HG03571 (cell line): ENCODE data around the gene SELENBP1.
A peak's percentile ranks its signal among the peaks of the same experiment; 100 is the strongest.
"Not testable (repeated sequence)": the region's sequence is repeated elsewhere in the genome, so short reads cannot be mapped to it uniquely, and the experiment has no call there.

Experiments
- ATAC-seq: cut with Tn5 transposase; IDR thresholded peaks from one replicate; pipeline ENCODE4 v1.9.1; 2021; ENCODE audit not compliant: unreplicated experiment

Gene SELENBP1

DNA sequence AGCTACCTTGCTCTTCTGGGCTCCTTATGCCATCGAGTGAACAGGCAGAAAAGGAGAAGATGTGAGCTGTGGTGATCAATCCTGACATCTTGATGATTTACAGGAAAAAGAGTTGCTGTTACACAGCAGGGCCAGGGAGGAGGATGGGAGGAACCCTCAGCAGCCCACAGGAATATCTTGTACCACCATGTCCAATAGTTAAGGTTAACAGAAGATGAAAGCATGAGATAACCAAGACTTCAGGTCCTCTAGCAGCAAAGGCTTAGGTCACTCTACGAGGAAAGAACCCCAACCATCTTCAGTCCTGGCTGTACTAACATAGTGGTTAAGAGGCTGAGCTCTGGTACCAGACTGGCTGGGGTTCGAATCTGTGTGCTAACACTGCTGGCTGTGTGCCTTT is 12.1 kb upstream of the SELENBP1 start:
- ATAC-seq = no peak

DNA sequence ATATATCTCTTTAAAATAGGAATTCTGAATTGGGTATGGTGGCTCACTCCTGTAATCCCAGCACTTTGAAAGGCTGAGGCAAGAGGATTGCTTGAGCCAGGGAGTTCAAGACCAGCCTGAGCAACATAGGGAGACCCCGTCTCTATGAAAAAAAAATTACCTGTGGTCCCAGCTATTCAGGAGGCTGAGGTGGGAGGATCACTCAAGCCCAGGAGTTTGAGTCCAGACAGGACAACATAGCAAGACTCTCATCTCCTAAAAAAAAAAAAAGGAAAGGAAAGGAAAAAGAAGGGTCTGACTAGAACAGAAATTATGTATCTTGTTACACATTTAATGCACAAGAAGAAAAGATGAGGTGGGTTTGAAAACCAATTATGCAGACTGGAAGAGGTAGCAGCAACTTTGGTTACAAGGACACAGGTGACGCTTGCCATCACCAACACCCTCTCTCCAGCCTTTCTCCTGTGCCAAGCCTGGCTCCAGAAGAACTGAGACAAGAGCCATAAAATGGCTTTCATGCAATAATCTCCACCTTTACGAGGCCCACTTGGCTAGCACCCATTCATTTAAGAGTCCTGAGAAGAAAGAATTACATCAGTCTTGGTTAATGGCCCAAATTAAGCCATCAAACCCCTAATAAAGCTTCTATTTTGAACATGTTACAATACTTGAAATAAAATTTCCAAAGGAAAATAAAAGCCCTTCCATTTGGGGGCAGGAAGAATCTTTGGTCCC is 4.8 kb upstream of the SELENBP1 start:
- no peak for ATAC-seq

DNA sequence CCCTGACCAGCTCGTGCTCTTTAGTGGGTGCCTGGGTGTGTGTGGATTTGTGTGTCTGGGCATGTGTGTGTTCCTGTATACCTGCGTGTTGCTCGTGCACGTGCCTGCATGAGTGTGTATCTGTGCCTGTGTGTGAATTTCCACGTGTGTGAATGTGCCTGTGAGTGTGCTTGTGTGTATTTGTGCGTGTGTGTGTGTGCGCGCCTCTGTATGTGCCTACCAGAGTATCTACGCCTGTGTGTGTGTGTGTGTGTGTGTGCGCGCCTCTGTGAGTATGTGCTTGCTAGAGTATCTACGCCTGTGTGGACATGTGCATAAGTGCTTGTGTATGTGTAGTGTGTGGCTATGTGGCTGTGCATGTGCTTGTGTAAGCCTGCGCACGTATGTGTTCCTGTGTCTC is 691 bp upstream of the SELENBP1 start:
- ATAC-seq = no peak

DNA sequence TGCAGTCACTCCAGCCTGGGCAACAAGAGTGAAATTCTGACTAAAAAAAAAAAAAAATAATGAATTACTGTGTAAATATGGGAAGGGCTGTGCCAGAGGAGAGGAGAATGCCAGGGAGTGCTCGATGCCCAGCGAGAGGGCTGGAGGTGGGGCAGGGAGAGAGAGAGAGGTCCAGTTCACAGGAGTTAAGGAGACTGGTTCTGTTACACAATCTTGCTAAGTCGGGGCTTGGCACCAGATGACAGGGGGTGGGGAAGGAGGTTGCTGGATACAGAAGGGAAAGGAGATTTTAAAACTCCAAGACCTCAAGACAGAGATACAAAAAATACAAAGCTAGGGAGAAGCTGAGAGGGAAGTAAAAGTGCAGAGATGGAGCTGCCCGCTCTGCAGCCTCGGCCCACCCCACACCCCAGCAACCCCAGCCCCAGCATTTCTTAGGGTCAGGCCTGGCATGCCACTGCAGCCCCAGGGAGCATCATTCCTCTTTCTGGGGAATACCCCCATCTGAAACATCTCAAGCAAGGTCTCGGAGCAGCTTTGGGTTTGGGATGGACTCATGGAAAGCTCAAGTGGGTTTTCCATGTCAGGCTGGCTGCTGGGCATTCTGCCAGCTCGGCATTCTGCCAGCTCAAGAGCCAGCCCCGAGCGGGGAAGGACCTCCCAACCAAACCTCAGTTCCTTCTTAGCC is 991 bp downstream of the SELENBP1 start:
- ATAC-seq = no peak

DNA sequence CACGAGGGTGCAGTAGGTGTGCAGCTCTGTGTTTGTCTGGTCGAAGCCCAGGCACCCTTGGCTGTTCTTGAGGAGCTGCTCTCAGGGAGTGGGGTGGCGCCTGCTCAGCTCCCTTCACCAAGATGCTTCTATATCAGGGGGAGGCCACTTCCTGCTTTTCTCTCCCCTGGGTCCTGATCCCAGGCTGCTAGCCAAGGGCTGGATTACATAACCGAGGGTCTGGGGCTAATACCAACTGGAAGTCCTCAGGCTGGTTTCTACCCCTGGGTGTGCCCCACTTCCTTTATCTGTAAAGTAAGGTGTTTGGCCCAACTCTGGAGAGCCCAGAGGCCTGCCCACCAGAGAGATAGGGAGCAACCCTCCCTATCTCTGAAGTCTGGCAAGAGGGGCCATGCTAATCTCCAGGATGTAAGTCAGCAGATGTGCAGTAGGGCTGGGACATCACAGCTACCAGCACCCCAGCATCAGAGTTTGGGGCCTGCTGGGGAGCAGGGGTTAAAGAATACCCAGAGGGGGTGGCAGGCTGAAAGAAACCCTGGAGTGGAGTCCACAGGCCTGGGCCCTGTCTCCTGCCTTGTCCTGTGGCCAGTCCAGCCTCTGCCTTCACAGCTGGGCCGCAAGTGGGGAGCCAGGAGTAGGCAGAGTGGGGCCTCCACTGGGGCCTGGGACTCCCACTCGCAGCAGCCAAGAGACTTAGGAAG is 2.1 kb downstream of the SELENBP1 start:
- ATAC-seq = no peak

DNA sequence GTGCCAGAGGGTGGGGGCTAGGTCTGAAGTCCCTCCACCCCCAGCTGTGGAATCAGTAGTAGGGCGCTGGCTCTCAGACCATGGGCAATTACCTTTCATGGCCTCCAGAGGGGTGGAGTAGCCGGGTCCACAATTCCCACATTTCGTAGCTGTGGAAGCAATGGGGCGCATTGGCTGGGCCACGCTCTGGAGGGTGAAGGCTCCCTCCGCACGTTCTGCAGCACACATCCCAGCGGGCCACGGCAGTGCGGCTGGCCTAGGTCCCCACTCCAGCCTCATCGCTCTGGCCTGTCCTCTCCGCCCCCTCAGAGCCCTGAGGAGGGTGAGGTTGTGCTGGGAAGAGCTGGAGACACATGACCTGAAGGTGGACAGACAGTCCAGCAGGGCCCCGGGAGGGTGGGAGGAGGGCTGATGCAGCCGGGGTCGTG is 2.9 kb downstream of the SELENBP1 start:
- no peak for ATAC-seq

DNA sequence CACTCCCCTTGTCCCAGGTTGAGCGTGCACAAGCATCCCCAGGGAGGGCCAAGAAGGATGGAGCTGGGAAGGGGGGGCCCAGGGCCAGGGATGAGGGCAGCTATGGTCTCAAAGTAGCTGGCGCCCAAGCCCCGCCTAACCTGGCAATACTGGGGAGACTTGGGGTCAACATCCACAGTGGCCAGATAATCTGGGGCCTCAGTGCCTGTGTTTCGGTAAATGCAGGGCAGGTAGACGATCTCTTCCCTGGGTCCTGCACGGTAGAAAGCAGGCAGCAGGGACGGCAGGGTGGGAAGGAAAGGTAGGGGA is 3.2 kb downstream of the SELENBP1 start:
- no peak for ATAC-seq

DNA sequence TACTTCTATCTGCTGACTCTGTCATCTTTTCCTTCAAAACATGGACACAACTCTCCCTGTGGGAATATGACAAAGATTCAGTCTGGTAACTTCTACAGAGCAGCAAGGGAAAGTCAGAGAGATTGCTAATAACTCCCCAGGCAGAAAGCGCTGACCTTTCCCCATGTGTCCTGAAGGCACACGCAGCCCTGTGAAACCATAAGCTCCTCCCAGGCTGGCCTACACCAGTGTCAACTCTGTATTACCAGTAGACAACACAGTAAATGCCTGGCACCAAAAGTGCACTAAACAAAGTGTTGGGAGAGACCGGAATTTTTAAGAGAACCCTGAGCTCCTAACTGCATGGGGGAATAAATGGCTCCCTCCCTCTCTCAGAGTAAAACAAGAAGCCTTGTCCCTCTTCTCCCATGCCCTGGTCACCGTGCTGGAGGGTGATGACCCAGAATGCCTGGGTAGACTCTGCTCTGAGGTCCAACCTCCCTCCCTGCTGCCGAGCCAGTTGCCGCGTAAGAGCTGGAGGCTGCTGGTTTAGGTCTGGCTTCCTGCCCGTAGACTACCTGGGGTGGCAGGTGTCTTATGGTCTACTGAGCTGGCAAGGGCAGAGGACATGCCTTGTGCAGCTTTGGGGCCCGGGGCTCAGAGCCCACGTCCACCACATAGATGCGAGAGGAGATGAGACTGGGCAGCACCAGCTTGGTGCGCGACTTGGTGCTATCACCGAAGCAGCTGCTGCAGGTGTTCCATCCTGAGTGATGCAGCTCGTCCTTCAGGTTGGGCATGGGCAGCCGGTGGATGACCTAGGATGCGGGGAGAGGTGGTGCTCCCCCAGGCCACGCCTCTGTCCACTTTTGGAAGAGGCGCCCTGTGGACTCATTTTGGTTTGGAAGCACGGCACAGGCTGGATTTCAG is 3.9 kb downstream of the SELENBP1 start:
- ATAC-seq = no peak

DNA sequence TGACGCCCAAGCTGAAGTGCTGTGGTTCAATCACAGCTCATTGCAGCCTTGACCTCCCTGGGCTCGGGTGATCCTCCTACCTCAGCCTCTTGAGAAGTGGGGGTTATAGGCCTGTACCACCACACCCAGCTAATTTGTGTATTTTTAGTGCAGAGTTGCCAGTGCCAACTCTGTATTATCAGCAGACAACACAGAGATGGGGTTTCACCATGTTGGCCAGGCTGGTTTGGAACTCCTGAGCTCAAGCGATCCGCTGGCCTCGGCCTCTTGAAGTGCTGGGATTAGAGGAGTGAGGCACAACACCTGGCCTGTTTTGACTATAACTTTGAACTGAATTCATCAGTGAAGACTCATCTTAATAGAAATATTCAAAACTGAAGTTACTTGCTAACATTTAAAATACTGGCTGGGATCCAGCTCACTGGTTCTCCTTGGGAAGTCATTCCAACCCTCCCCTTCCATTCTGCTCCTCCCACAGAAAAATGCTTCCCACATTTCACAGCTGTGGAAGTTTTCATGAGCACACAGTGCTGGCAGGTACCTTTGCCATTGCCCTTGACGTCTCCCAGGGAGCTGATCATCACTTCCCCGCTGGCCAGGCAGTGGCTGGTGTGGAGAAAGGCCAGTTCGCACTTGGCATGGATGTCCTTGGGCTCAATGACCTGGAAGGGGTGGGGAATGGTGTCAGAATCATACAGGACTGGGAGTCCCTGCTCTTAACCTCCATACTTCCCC is 4.7 kb downstream of the SELENBP1 start:
- ATAC-seq = no peak

DNA sequence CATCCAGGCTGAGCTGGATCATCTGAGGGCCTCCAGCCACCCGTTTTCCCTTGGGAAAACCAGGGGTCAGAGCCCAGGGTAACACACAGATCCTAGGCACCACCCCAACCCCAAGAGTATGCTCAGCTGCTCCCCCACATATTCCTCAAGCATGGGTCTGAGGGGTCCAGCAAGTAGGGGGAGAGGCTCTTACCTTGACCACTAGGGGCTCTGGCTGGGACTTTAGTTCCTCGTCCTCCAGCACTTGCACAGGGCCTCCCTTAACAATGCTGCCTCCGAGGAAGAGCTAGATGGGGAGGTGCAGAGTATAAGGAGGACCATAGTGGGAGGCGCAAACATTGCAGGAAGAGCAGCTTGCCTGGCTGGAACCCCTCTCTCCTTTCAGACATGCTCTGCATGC is 7.5 kb downstream of the SELENBP1 start:
- ATAC-seq = no peak

DNA sequence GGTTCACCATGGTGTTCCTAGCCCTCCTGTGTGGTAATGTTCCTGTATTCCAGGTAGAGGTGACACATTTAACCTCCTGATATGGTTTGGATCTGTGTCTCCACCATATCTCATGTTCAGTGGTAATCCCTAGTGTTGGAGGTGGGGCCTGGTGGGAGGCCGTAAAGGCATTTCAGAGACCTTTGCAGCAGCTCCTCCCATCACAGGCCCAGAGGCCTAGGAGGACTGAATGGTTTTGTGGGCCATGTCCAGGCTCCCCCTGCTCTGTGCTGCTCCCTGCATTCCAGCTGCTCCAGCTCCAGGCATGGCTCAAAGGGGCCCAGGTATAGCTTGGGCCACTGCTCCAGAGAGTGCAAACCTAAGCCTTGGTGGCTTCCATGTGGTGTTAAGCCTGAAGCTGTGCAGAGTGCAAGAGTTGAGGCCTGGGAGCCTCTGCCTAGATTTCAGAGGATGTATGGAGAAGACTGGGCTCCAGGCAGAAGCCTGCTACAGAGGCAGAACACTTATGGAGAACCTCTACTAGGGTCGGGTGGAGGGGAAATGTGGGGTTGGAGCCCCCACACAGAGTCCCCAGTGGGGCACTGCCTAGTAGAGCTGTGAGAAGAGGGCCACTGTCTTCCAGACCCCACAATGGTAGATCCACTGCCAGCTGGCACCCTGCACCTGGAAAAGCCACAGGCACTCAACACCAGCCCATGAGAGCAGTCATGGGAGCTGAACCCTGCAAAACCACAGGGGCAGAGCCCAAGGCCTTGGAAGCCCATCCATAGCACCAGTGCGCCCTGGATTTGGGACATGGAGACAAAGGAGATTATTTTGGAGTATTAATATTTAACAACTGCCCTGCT is 10.0 kb downstream of the SELENBP1 start:
- no peak for ATAC-seq

DNA sequence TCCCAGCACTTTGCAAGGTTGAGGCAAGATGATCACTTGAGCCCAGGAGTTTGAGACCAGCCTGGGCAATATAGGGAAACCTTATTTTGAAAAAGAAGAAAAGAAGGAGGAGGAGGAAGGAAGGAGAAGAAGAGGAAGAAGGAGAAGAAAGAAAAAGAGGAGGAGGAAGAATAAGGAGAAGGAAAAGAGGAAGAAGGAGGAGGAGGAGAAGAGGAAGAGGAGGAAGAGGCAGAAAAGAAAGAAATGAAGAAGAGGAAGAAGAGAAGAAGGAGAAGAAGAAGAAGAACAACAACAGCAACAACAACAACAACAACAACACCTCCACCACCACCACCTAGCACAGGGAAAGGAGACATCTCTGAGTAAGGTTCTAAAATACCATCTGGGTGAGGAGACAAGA is 10.6 kb downstream of the SELENBP1 start:
- no peak for ATAC-seq

DNA sequence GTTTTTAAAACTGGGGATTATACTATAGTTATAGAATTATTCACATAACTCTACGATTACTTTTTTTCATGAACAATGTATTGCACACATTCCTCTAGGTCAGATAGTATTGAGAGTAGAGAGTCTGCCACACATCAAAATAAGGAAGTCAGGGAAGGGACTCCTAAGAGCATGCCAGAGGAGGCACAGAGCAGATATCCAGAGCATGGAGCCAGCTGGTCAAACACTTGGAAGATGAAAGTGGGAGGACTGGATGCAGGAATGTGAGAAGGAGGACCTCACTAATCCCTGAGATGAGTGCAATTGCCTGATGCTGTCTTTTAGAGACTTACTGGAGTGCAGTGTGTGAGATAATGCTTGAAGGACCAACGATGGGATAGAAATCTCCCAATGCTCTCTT is 15.8 kb downstream of the SELENBP1 start:
- no peak for ATAC-seq

DNA sequence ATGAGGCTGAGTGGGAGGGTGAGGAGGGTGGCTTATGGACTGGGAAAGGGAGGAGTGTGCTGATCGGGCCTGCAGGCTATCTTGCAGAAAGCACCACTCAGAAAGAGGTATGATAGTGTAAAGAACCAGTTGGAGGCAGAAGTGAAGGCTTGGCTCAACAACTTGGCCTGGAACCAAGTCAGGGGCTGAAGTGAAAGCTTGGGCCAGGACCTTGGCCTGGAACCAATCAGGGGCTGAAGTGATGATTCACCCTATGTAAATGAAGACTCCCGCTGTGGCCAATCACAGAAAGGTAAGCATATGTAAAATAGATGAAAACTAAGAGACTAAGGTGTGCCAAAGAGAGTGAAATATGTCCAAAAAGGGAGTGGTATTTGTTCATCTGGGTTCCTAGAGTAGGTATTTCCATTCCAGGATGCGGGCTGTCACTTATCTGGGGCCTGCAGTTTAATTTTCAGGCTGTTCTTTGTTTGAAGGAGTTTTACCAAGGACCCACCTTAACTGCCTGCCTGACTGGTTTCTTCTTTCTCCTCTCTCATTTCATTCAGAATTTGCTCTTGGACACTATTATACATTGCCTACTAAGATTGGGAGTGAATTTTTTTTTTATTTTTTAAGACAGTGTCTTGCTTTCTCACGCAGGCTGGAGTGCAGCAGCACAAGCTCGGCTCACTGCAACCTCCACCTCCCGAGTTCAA is 20.3 kb downstream of the SELENBP1 start:
- no peak for ATAC-seq

DNA sequence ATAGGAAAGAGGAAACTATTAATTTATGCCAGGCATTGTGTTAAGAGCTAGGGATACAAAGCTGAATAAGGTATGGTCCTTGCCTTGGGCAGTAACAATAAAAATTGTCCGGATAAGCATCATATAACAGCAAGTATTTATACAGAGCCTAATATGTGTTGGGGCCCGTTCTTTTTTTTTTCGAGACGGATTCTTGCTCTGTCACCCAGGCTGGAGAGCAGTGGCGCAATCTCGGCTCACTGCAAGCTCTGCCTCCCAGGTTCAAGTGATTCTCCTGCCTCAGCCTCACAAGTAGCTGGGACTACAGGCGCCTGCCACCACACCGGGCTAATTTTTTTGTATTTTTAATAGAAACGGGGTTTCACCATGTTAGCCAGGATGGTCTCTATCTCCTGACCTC is 22.2 kb downstream of the SELENBP1 start:
- ATAC-seq = not testable (repeated sequence)

DNA sequence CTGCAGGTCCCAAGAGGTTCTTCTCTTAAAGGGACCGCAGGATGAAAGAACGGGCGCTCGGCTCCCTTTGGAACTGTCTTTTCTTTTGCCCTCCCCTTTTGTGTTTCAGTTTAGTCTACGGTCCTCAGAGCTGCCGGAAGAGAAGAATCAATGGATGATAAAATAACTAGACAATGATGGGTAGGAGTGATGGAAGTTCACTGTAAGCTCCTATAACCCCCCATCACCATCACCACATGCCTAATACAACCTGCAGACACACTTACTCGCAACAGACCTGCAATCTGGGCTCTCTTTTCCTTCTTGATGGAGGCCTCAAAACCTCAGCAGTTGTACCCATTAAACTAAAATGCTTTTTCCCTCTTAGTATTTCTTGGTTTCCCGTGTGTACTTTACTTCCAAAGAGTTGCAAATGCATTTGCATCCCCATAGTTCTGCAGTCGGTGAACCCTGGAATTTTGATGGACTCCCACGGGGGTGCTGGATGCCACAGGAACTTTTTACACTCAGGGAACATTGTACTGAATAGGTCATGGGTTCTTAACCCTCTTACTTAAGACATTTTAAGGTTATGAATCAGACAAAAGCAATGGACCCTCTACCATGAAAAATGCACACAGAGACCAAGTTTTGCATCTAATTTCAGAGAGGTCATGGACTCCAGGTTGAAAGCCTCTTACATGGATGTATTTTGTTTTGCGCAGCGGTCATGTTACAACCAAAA is 24.8 kb downstream of the SELENBP1 start:
- no peak for ATAC-seq

DNA sequence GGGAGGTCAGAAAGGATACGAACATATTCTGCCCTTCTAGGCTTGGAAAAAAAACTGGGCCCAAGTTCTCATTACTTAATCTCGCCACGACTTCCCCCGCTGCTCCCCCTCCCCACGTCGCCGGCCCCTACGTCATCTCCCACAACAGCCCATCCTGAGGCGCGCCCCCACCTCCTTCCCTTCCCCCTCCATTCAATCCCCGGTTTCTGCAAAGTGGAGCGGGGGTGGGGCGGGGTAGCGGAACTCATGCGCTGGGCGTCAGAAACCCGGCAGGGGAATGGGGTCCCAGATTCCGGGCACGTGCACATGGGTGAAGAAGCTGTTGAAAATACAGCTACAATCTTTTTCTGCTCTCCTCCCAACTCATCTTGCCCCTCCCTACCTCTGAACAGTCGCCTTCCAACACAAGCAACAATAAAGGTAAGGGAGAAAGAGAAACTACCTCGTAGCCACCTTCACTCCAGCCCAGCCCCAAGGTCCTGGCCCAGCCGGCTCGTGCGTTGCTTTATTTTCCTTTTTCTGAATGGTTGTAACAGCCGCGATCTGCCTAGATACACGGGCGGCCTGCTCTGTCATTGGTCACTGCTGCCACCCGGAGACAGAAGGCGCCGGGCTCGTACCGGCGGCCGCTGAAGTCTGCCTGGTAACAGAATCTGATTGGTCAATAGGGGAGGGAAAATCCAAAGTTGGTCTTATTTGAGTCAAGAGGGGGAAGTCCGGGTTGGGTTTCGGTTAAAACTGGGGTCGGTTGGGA is 25.6 kb downstream of the SELENBP1 start, which contains the start of gene RFX5:
Gene RFX5 (minus strand): TSS at position 484 of the 754 bp plus-strand sequence. CDS start 932 bp downstream, outside the sequence.
- peak; percentile 92 for ATAC-seq
